Hematopoietic multipotent progenitor cell treated with erythropoietin and hydrocortisone succinate and interleukin-3 and kit ligand, for 17 days (in vitro differentiated cells): ENCODE data around the gene FBXO47.

Experiments used
- DNase-seq: peaks from one replicate; pipeline ENCODE4 v3.0.0-alpha.2; 2015; ENCODE audit warnings: low spot score

The FBXO47 gene, protein sequence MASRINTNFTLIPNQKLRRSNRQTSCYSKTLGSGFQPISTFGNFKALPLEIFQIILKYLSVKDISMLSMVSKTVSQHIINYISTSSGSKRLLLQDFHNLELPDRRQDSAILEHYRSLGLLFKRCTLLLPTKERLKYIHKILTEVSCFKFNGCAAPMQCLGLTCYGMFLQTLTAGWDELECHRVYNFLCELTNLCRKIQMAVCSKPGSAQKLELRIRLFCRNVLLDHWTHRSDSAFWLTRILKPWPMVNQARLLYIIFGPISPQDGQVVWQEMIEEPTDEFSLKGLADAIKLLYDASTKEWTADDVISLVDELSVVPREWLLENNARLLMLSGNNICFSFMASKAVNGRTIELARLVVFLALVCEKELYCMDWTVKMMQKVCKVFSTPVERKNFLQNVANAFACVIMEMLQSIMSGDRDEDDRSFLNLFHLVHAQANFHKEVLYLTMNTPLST

GRCh38 chr17:38967290-38967738 lies at the start of gene FBXO47:
Gene FBXO47 (minus strand): TSS chr17:38967403. CDS start chr17:38963025, 4,378 bp downstream.
- DNase-seq: peak; percentile 34

GRCh38 chr17:39016193-39017153 lies 49.3 kb upstream of the FBXO47 start:
- DNase-seq: no peak

GRCh38 chr17:39015546-39015935 lies 48.3 kb upstream of the FBXO47 start:
- DNase-seq: no peak

DNA sequence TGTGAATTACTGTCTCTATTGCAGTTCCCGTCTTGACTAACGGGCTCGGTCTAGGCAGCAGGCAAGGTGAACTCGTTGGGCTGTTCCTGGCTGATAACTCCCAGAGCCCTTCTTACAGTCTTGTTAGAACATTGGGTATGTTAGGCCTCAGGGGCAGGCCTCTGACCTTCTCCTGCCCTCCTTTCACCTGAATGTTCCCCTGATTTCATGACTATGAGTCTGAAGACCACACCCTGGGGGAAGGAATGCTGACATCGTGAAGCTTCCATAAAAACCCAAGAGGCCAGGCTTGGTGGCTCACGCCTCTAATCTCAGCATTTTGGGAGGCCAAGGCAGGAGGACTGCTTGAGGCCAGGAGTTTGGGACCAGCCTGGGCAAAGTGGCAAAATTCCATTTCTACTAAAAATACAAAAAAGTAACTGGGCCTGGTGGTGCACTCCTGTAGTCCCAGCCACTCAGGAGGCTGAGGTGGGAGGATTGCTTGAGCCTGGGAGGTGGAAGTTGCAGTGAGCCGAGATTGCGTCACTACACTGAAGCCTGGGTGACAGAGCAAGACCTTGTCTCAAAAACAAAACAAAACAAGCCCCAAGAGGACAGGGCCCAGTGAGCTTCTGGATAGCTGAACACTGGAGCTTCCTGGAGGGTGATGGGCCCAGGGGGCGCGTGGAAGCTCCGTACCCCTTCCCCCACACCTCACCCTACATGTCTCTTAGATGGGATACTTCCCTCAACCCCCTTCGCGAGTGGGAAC lies 47.8 kb upstream of the FBXO47 start:
- DNase-seq: no peak

- DNase-seq: no peak
These were observed 47.0 kb upstream of the FBXO47 start for GRCh38 chr17:39014044-39014794.

DNA sequence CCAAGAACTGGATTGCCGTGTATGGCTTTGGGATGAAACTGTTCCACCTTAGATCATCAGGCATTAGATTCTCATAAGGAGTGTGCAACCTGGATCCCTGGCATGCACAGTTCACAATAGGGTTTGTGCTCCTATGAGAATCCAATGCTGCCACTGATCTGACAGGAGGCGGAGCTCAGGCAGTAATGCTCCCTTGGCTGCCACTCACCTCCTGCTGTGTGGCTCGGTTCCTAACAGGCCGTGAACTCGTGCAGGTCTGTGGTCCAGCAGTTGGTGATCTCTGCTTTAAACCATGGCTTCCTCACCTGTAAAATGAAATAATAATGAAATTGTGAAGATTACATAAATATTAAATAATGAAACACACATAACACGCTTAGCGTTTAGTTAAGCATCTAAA lies 45.5 kb upstream of the FBXO47 start:
- no peak for DNase-seq

- DNase-seq: no peak
These were observed 44.8 kb upstream of the FBXO47 start for GRCh38 chr17:39011907-39012468.

GRCh38 chr17:39009581-39010001 lies 42.4 kb upstream of the FBXO47 start:
- DNase-seq: no peak

DNA sequence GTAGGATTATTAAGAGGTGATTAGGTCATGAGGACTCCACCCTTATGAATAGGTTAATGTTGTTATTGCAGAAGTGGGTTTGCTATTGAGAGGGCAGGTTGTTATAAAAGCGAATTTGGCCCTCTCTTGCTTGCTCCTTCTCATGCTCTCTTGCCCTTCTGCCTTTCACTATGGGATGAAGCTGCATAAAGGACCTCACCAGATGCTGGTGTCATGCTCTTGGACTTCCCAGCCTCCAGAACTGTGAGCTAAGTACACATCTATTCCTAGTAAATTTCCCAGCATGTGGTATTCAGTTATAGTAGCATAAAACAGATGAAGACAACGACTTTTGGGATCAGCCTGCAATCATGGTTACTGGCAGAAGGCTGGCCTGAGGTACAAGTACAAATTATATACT lies 41.4 kb upstream of the FBXO47 start:
- no peak for DNase-seq

- DNase-seq: peak; percentile 16
These were observed 36.0 kb upstream of the FBXO47 start for GRCh38 chr17:39002991-39003715.

DNA sequence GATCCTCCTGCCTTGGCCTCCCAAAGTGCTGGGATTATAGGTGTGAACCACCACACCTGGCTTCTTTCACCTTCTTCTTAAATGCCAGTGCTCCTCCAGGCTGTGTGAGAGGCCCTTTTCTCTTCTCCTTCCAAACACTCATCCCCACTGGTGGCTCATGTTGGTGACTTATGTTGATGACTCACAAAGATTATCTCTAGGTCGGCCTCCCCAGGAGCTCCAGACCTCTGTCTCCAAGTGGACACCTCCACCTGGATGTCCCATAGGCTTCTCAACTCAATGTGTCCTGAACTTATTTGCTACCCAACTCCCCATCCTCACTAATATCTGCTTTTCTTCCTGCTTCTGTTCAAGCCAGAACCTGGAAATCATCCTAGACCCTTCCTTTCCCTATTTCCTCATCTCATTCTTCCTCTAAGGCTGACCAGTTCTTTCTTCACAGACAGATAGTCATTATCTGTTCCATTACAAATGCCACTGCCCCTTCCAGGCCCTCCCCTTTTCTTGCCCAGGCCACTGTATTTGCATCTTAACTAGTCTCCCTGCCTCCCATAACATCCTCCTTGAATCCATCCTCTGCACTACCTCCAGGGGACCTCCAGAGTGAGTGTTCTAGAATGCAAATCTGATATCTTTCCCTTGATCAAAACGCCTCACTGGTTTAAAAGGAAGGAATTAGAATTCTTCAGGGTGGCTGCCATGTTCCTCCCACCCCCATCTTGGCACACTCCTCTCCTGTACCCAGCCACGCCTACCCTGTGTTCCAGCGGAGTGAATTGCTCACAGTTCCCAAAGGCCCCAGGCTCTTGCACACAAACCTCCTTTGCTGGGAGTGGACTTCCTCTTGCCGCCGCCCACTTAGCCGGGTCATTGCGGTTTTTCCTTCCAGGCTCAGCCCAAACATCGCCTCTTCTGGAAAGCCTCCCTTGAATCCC lies 34.8 kb upstream of the FBXO47 start:
- DNase-seq: no peak

DNA sequence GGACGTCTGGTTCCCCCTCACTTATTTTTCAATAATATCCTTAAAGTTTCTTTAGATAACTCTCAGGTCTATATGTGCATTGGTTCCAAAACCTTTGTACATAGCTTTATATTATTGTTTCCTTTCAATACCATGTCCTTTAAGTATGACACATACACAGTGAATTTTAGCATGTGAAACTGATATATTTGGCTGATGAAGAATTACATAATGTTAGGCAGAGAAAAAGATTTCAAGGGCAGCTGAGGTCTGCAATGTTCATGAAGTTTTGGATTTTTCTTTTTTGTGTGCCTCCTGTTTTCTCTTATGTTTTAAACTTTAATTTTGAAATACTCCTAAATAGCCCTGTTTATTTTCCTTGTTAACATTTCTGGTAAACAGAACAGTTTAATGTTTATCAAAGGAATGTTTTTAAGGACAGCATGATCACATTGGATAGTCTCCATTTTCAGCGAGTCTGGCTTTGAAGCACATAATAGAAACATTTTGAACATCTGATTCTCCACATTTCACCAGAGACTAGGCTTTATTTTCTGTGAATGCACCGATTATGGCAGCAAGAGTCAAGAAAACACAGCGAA lies 32.9 kb upstream of the FBXO47 start:
- DNase-seq: no peak

- no peak for DNase-seq
These were observed 29.6 kb upstream of the FBXO47 start for GRCh38 chr17:38996660-38997337.

- no peak for DNase-seq
These were observed 26.8 kb upstream of the FBXO47 start for GRCh38 chr17:38994026-38994425.

- DNase-seq: no peak
These were observed 17.5 kb upstream of the FBXO47 start for GRCh38 chr17:38984666-38985065.

DNA sequence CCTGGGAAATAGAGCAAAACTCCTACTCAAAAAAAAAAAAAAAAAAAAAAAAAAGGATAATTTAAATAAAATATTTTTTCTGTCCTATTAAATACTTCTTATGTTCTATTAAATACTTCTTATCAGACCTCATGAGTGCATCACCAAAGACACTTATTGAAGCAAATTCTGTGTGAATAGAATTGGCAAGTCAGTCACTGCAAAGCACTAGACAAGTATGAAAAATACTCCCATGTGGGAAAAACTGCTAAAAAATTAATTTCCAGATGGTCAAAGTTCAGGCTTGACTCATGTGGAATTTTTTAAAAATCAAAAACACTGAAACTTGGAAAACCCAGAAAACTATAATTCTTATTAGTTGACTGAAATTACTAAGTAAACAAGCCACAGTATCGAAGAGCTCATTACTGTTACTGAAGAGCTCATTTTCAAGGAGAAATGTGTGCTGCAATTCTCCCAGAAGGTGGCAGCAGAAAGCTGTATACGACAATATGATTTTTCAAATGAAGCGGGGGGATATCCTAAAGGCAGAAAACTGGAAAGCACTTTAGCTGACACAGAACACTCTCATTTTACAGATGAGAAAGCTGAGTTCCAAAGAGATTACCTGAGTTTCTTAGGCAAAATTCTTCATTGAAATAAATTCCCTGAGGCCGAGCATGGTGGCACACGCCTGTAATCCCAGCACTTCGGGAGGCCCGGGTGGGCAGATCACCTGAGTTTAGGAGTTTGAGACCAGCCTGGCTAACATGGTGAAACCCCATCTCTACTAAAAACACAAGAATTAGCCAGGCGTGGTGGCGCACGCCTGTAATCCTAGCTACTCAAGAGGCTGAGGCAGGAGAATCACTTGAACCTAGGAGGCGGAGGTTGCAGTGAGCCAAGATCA lies 15.9 kb upstream of the FBXO47 start:
- DNase-seq: peak; percentile 57

DNA sequence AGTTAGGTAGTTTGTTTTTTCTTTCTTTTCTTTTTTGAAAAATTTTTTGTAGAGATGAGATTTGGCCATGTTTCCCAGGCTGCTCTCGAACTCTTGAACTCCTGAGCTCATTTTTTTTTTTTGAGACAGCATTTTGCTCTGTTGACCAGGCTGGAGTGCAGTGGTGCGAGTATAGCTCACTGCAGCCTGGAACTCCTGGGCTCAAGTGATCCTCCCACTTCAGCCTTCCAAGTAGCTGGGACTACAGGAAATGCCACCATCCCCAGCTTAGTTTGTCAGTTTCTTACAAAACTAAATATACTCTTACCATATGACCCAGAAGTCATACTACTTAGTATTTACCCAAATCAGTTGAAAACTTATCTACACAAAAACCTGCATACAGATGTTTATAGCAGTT lies 14.4 kb upstream of the FBXO47 start:
- no peak for DNase-seq
